ENCODE data around the gene TMEM237. TPM values are rescaled to one million over a fixed set of nuclear protein-coding genes. Genes with fewer than 3 reads are reported as not detected.
"Not testable (repeated sequence)": the region's sequence is repeated elsewhere in the genome, so short reads cannot be mapped to it uniquely, and the experiment has no call there.

TMEM237 gene
- total RNA-seq, 1 experiment from 2014 or later = 70.4 TPM

- BruUV-seq (replicated peaks) = no TSS peak
- Histone ChIP-seq H3K36me3 (ENCODE audit: insufficient read depth, low read length, poor library complexity, severe bottlenecking) (no peaks in the 10 kb centered on the region), H3K27ac (ENCODE audit: low read depth, low read length, poor library complexity, severe bottlenecking) (no peak overlapping the region), H3K4me1 (ENCODE audit: insufficient read depth, low read length, poor library complexity, severe bottlenecking) (no peaks in the 10 kb centered on the region), H3K27me3 (replicated peaks; ENCODE audit: insufficient read depth, low read depth, low read length, poor library complexity) (no peaks in the 10 kb centered on the region), H3K9me3 (ENCODE audit: low read depth, low read length, poor library complexity, severe bottlenecking) (no peaks in the 10 kb centered on the region), H3K4me3 (ENCODE audit: low read depth, low read length, poor library complexity, severe bottlenecking) (no peak overlapping the region)
- POLR2A ChIA-PET (ENCODE audit: low non-redundant PET) = no interaction called here
- CTCF ChIA-PET = no interaction called here
- TF ChIP-seq, protein P1, sequence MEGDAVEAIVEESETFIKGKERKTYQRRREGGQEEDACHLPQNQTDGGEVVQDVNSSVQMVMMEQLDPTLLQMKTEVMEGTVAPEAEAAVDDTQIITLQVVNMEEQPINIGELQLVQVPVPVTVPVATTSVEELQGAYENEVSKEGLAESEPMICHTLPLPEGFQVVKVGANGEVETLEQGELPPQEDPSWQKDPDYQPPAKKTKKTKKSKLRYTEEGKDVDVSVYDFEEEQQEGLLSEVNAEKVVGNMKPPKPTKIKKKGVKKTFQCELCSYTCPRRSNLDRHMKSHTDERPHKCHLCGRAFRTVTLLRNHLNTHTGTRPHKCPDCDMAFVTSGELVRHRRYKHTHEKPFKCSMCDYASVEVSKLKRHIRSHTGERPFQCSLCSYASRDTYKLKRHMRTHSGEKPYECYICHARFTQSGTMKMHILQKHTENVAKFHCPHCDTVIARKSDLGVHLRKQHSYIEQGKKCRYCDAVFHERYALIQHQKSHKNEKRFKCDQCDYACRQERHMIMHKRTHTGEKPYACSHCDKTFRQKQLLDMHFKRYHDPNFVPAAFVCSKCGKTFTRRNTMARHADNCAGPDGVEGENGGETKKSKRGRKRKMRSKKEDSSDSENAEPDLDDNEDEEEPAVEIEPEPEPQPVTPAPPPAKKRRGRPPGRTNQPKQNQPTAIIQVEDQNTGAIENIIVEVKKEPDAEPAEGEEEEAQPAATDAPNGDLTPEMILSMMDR (conservative IDR thresholded peaks at IDR 0.05; ENCODE audit: low read depth, low read length) = no peak
- no peak for TF ChIP-seq EZH2 (IDR thresholded peaks at IDR 0.05; ENCODE audit: borderline replicate concordance, low read depth, low read length, poor library complexity, severe bottlenecking)
- DNase-seq (ENCODE audit: low spot score) = no peak
- intact Hi-C loops (cut with micrococcal nuclease; ENCODE audit: unreplicated experiment) = no loop called here
These were observed 31.0 kb upstream of the TMEM237 start for GRCh38 chr2:201674298-201674697.

GRCh38 chr2:201673546-201673945, 30.2 kb upstream of the TMEM237 start:
- Histone ChIP-seq H3K9me3 (ENCODE audit: low read depth, low read length, poor library complexity, severe bottlenecking) (no peaks in the 10 kb centered on the region), H3K4me1 (ENCODE audit: insufficient read depth, low read length, poor library complexity, severe bottlenecking) (no peaks in the 10 kb centered on the region), H3K4me3 (ENCODE audit: low read depth, low read length, poor library complexity, severe bottlenecking) (no peak overlapping the region), H3K27me3 (replicated peaks; ENCODE audit: insufficient read depth, low read depth, low read length, poor library complexity) (no peaks in the 10 kb centered on the region), H3K27ac (ENCODE audit: low read depth, low read length, poor library complexity, severe bottlenecking) (no peak overlapping the region), H3K36me3 (ENCODE audit: insufficient read depth, low read length, poor library complexity, severe bottlenecking) (no peaks in the 10 kb centered on the region)
- ChIA-PET CTCF (no interaction called here), POLR2A (ENCODE audit: low non-redundant PET) (no interaction called here)
- DNase-seq (ENCODE audit: low spot score) = no peak
- TF ChIP-seq, protein P1 (conservative IDR thresholded peaks at IDR 0.05; ENCODE audit: low read depth, low read length) = no peak
- no peak for TF ChIP-seq EZH2 (IDR thresholded peaks at IDR 0.05; ENCODE audit: borderline replicate concordance, low read depth, low read length, poor library complexity, severe bottlenecking)
- no TSS peak for BruUV-seq (replicated peaks)
- intact Hi-C loops (cut with micrococcal nuclease; ENCODE audit: unreplicated experiment) = no loop called here

- POLR2A ChIA-PET (ENCODE audit: low non-redundant PET); intact Hi-C loops (cut with micrococcal nuclease; ENCODE audit: unreplicated experiment); H3K9me3 ChIP-seq (ENCODE audit: low read depth, low read length, poor library complexity, severe bottlenecking); H3K27me3 ChIP-seq (replicated peaks; ENCODE audit: insufficient read depth, low read depth, low read length, poor library complexity); H3K36me3 ChIP-seq (ENCODE audit: insufficient read depth, low read length, poor library complexity, severe bottlenecking); BruUV-seq (replicated peaks); DNase-seq (ENCODE audit: low spot score); CTCF ChIA-PET; H3K4me3 ChIP-seq (ENCODE audit: low read depth, low read length, poor library complexity, severe bottlenecking); H3K4me1 ChIP-seq (ENCODE audit: insufficient read depth, low read length, poor library complexity, severe bottlenecking); H3K27ac ChIP-seq (ENCODE audit: low read depth, low read length, poor library complexity, severe bottlenecking): not testable (repeated sequence)
These were observed 27.9 kb upstream of the TMEM237 start for GRCh38 chr2:201671205-201671604.

DNA sequence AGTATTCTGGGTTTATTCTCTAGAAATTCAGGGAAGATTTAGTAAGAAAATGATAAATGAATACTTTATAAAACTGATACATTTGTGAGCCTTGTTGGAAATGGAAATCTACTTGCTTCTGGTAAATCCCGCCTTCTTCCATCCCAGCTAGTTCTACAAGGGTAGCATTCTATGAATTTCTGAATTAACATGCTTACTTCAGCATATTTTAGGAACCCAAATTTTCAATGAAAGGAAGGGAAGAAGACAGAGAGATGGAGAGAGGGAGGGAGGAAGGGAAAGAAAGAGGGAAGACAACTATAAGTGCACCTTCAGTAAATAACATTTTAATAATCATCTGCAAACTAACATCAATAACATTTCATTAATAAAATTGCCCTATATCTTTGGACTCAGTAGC, 26.6 kb upstream of the TMEM237 start:
- CTCF ChIA-PET = no interaction called here
- intact Hi-C loops (cut with micrococcal nuclease; ENCODE audit: unreplicated experiment) = loop anchor here (5.0 kb wide), 1 partner anchor 507 kb away; no protein-coding TSS in a partner anchor

More for the DNA sequence above, 26.6 kb upstream of the TMEM237 start:
- Histone ChIP-seq H3K9me3 (ENCODE audit: low read depth, low read length, poor library complexity, severe bottlenecking) (no peaks in the 10 kb centered on the region), H3K4me1 (ENCODE audit: insufficient read depth, low read length, poor library complexity, severe bottlenecking) (no peaks in the 10 kb centered on the region), H3K4me3 (ENCODE audit: low read depth, low read length, poor library complexity, severe bottlenecking) (no peak overlapping the region), H3K27me3 (replicated peaks; ENCODE audit: insufficient read depth, low read depth, low read length, poor library complexity) (no peaks in the 10 kb centered on the region), H3K27ac (ENCODE audit: low read depth, low read length, poor library complexity, severe bottlenecking) (no peak overlapping the region), H3K36me3 (ENCODE audit: insufficient read depth, low read length, poor library complexity, severe bottlenecking) (no peaks in the 10 kb centered on the region)
- BruUV-seq (replicated peaks) = no TSS peak
- POLR2A ChIA-PET (ENCODE audit: low non-redundant PET) = no interaction called here
- TF ChIP-seq, protein P1 (conservative IDR thresholded peaks at IDR 0.05; ENCODE audit: low read depth, low read length) = no peak
- no peak for TF ChIP-seq EZH2 (IDR thresholded peaks at IDR 0.05; ENCODE audit: borderline replicate concordance, low read depth, low read length, poor library complexity, severe bottlenecking)
- DNase-seq (ENCODE audit: low spot score) = no peak

Data from A673 (cell line).